ENCODE data around the gene UQCRFS1. TPM values are rescaled to one million over a fixed set of nuclear protein-coding genes. Genes with fewer than 3 reads are reported as not detected.

UQCRFS1 gene
- total RNA-seq, 1 experiment from 2014 or later = 44.0 TPM

DNA sequence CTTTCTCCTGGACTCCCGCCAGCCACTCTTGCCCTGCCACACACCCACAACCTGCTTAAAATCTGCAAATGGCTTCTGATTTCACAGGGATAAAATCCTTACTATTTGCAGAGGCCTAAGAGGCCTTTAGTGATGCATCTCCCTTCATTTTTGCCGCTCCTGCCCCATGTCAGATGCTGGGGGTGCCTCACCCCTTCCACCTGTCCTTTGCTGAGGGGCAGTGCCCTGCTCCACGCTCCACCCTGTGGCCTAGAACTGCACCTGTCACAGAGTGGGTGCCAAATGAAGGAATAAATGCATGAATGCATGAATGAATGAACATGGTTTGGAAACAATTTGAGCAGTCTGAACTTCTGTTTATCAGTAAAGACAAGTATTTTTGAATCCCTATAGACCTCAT is 34.1 kb upstream of the UQCRFS1 start:
- Mint-ChIP-seq H3K27ac (ENCODE audit: unreplicated experiment) (no peak overlapping the region), H3K9me3 (ENCODE audit: unreplicated experiment) (no peaks in the 10 kb centered on the region), H3K4me1 (ENCODE audit: low read depth, unreplicated experiment) (no peaks in the 10 kb centered on the region), H3K4me3 (ENCODE audit: unreplicated experiment) (no peak overlapping the region), H3K36me3 (ENCODE audit: insufficient read depth, unreplicated experiment) (no peaks in the 10 kb centered on the region), H3K27me3 (ENCODE audit: insufficient read depth, unreplicated experiment) (peaks cover 20% of the 10 kb centered on the region)
- no peak overlapping the region for H3K4me3 ChIP-seq (ENCODE audit: low read depth, low read length)
- ChIA-PET CTCF (no interaction called here), POLR2A (no interaction called here)
- no peaks in the 10 kb centered on the region for H3K4me1 ChIP-seq
- TF ChIP-seq, protein P1, sequence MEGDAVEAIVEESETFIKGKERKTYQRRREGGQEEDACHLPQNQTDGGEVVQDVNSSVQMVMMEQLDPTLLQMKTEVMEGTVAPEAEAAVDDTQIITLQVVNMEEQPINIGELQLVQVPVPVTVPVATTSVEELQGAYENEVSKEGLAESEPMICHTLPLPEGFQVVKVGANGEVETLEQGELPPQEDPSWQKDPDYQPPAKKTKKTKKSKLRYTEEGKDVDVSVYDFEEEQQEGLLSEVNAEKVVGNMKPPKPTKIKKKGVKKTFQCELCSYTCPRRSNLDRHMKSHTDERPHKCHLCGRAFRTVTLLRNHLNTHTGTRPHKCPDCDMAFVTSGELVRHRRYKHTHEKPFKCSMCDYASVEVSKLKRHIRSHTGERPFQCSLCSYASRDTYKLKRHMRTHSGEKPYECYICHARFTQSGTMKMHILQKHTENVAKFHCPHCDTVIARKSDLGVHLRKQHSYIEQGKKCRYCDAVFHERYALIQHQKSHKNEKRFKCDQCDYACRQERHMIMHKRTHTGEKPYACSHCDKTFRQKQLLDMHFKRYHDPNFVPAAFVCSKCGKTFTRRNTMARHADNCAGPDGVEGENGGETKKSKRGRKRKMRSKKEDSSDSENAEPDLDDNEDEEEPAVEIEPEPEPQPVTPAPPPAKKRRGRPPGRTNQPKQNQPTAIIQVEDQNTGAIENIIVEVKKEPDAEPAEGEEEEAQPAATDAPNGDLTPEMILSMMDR (IDR thresholded peaks at IDR 0.05; ENCODE audit: insufficient read depth in 1 of 2, low read depth in 1 of 2, low read length in 1 of 2, severe bottlenecking in 1 of 2, unreplicated experiment in 1 of 2) = no peak
- no peak for DNase-seq
- H3K9me3 ChIP-seq = no peaks in the 10 kb centered on the region
- no peaks in the 10 kb centered on the region for H3K36me3 ChIP-seq (ENCODE audit: control insufficient read depth, insufficient read depth, low read length)
- intact Hi-C loops (cut with micrococcal nuclease; ENCODE audit: unreplicated experiment) = no loop called here
- no peaks in the 10 kb centered on the region for H3K27me3 ChIP-seq (replicated peaks; ENCODE audit: control insufficient read depth, insufficient read depth, low read length)
- no TSS peak for BruUV-seq (replicated peaks)

DNA sequence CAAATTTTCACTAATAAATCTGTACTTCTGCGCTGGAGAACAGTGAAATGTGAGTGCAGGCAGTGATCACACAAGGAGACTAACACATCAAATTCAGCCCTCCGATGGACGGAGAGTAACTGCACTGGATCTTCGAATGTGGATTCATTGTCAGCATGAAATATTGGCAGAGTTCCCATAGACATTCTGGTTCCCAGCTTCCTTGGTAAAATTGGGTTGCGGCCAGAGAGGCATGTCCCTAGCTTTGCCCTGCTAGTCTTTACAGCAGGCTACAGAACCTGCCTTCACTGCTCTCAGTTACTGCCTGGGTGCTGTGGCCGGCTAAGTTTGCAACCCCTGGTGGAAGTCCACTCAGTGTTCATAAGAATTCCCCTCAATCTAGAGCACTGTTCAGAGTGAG is 32.3 kb upstream of the UQCRFS1 start:
- no TSS peak for BruUV-seq (replicated peaks)
- no peak for DNase-seq
- H3K4me3 Mint-ChIP-seq (ENCODE audit: unreplicated experiment) = no peak overlapping the region
- ChIA-PET CTCF (no interaction called here), POLR2A (no interaction called here)
- Histone ChIP-seq H3K9me3 (no peaks in the 10 kb centered on the region), H3K27me3 (replicated peaks; ENCODE audit: control insufficient read depth, insufficient read depth, low read length) (no peaks in the 10 kb centered on the region), H3K36me3 (ENCODE audit: control insufficient read depth, insufficient read depth, low read length) (no peaks in the 10 kb centered on the region), H3K4me3 (ENCODE audit: low read depth, low read length) (no peak overlapping the region), H3K4me1 (no peaks in the 10 kb centered on the region)
- no peaks in the 10 kb centered on the region for H3K9me3 Mint-ChIP-seq (ENCODE audit: unreplicated experiment)
- no peaks in the 10 kb centered on the region for H3K36me3 Mint-ChIP-seq (ENCODE audit: insufficient read depth, unreplicated experiment)
- H3K27me3 Mint-ChIP-seq (ENCODE audit: insufficient read depth, unreplicated experiment) = peaks cover 25% of the 10 kb centered on the region
- intact Hi-C loops (cut with micrococcal nuclease; ENCODE audit: unreplicated experiment) = no loop called here
- H3K27ac Mint-ChIP-seq (ENCODE audit: unreplicated experiment) = no peak overlapping the region
- TF ChIP-seq, protein P1 (IDR thresholded peaks at IDR 0.05; ENCODE audit: insufficient read depth in 1 of 2, low read depth in 1 of 2, low read length in 1 of 2, severe bottlenecking in 1 of 2, unreplicated experiment in 1 of 2) = no peak
- no peaks in the 10 kb centered on the region for H3K4me1 Mint-ChIP-seq (ENCODE audit: low read depth, unreplicated experiment)

DNA sequence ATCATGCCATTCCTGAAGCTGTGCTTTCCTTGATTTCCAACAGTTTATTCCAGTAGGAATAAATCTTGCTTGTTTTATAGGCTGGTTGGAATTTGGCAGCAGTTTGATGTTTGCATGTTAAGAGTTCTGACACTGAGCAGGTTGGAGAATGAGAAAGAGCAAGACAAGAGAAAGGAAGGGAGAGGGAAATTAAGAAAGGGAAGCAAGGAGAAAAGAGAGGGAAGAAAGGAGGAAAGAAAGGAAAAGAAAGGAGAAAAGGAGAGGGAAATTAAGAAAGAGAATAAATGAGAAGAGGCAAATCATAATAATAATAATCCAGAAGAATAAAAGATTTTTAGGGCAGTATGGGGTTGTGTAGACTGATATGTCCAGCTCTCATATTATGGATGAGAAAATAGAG is 28.4 kb upstream of the UQCRFS1 start:
- H3K4me3 ChIP-seq (ENCODE audit: low read depth, low read length) = no peak overlapping the region
- no peaks in the 10 kb centered on the region for H3K9me3 Mint-ChIP-seq (ENCODE audit: unreplicated experiment)
- DNase-seq = no peak
- TF ChIP-seq, protein P1 (IDR thresholded peaks at IDR 0.05; ENCODE audit: insufficient read depth in 1 of 2, low read depth in 1 of 2, low read length in 1 of 2, severe bottlenecking in 1 of 2, unreplicated experiment in 1 of 2) = no peak
- POLR2A ChIA-PET = no interaction called here
- H3K4me1 ChIP-seq = no peaks in the 10 kb centered on the region
- H3K27me3 ChIP-seq (replicated peaks; ENCODE audit: control insufficient read depth, insufficient read depth, low read length) = no peaks in the 10 kb centered on the region
- no peaks in the 10 kb centered on the region for H3K4me1 Mint-ChIP-seq (ENCODE audit: low read depth, unreplicated experiment)
- H3K36me3 ChIP-seq (ENCODE audit: control insufficient read depth, insufficient read depth, low read length) = no peaks in the 10 kb centered on the region
- no peaks in the 10 kb centered on the region for H3K36me3 Mint-ChIP-seq (ENCODE audit: insufficient read depth, unreplicated experiment)
- intact Hi-C loops (cut with micrococcal nuclease; ENCODE audit: unreplicated experiment) = no loop called here
- H3K27ac Mint-ChIP-seq (ENCODE audit: unreplicated experiment) = no peak overlapping the region
- no peak overlapping the region for H3K4me3 Mint-ChIP-seq (ENCODE audit: unreplicated experiment)
- CTCF ChIA-PET = no interaction called here
- H3K27me3 Mint-ChIP-seq (ENCODE audit: insufficient read depth, unreplicated experiment) = peaks cover 11% of the 10 kb centered on the region
- BruUV-seq (replicated peaks) = no TSS peak
- H3K9me3 ChIP-seq = no peaks in the 10 kb centered on the region
